ENCODE data around the gene CCNF. TPM values are rescaled to one million over a fixed set of nuclear protein-coding genes. Genes with fewer than 3 reads are reported as not detected.

Gene CCNF
- polyA plus RNA-seq, 1 experiment: 7.1 TPM

- ChIA-PET CTCF (interaction anchor here (0.9 kb wide), 1 partner anchor 19 kb away, joined by 3 read pairs; no protein-coding TSS in a partner anchor), POLR2A (no interaction called here)
- TF ChIP-seq CTCF (IDR thresholded peaks at IDR 0.05; ENCODE audit: insufficient read depth, low read depth, low read length): no peak
- Histone ChIP-seq H3K36me3 (ENCODE audit: control insufficient read depth, insufficient read depth, low read length) (peaks cover 15% of the 10 kb centered on the region), H3K27me3 (ENCODE audit: control insufficient read depth, insufficient read depth, low read length) (no peaks in the 10 kb centered on the region), H3K4me3 (ENCODE audit: low read depth, low read length) (no peak overlapping the region)
- DNase-seq (ENCODE audit: low read depth): no peak
Measured at GRCh38 chr16:2457946-2458345, 28.7 kb downstream of the CCNF start.

- Histone ChIP-seq H3K4me3 (ENCODE audit: low read depth, low read length) (peak overlapping the region; percentile 58), H3K36me3 (ENCODE audit: control insufficient read depth, insufficient read depth, low read length) (peaks cover 9% of the 10 kb centered on the region), H3K27me3 (ENCODE audit: control insufficient read depth, insufficient read depth, low read length) (no peaks in the 10 kb centered on the region)
- POLR2A ChIA-PET: no interaction called here
- CTCF ChIA-PET: interaction anchor here (0.9 to 2.6 kb wide), 2 partner anchors 20 to 42 kb away, joined by 3 to 6 read pairs; no protein-coding TSS in a partner anchor
- no peak for DNase-seq (ENCODE audit: low read depth)
- no peak for TF ChIP-seq CTCF (IDR thresholded peaks at IDR 0.05; ENCODE audit: insufficient read depth, low read depth, low read length)
Measured at GRCh38 chr16:2458887-2459646, 29.8 kb downstream of the CCNF start.

GRCh38 chr16:2459647-2460390, 30.6 kb downstream of the CCNF start, which contains the start of gene TEDC2:
TSS of gene TEDC2 (plus strand) at chr16:2460109. CDS start at chr16:2460145, 36 bp downstream.
- CTCF ChIA-PET: interaction anchor here (2.6 kb wide), 1 partner anchor 41 kb away, joined by 6 read pairs; no protein-coding TSS in a partner anchor
- peak within 1 kb of the TSS; percentile 58 for H3K4me3 ChIP-seq (ENCODE audit: low read depth, low read length)
- POLR2A ChIA-PET: interaction anchor here (0.6 kb wide), 1 partner anchor 28 kb away, joined by 5 read pairs; no protein-coding TSS in a partner anchor
- peaks cover 9% of the 10 kb centered on the region for H3K36me3 ChIP-seq (ENCODE audit: control insufficient read depth, insufficient read depth, low read length)
- H3K27me3 ChIP-seq (ENCODE audit: control insufficient read depth, insufficient read depth, low read length): no peaks in the 10 kb centered on the region
- peak; percentile 55 for DNase-seq (ENCODE audit: low read depth)
- TF ChIP-seq CTCF (IDR thresholded peaks at IDR 0.05; ENCODE audit: insufficient read depth, low read depth, low read length): no peak

GRCh38 chr16:2460391-2460713, 31.1 kb downstream of the CCNF start:
- no peak for DNase-seq (ENCODE audit: low read depth)
- no peak for TF ChIP-seq CTCF (IDR thresholded peaks at IDR 0.05; ENCODE audit: insufficient read depth, low read depth, low read length)
- ChIA-PET CTCF (interaction anchor here (2.6 kb wide), 1 partner anchor 41 kb away, joined by 6 read pairs; no protein-coding TSS in a partner anchor), POLR2A (interaction anchor here (0.6 kb wide), 1 partner anchor 28 kb away, joined by 5 read pairs; no protein-coding TSS in a partner anchor)
- Histone ChIP-seq H3K36me3 (ENCODE audit: control insufficient read depth, insufficient read depth, low read length) (peaks cover 8% of the 10 kb centered on the region), H3K27me3 (ENCODE audit: control insufficient read depth, insufficient read depth, low read length) (no peaks in the 10 kb centered on the region), H3K4me3 (ENCODE audit: low read depth, low read length) (peak overlapping the region; percentile 58)

GRCh38 chr16:2460916-2461315, 31.7 kb downstream of the CCNF start:
- CTCF ChIA-PET: interaction anchor here (2.6 kb wide), 1 partner anchor 40 kb away, joined by 6 read pairs; no protein-coding TSS in a partner anchor
- H3K27me3 ChIP-seq (ENCODE audit: control insufficient read depth, insufficient read depth, low read length): no peaks in the 10 kb centered on the region
- no peak overlapping the region for H3K4me3 ChIP-seq (ENCODE audit: low read depth, low read length)
- H3K36me3 ChIP-seq (ENCODE audit: control insufficient read depth, insufficient read depth, low read length): peaks cover 4% of the 10 kb centered on the region
- POLR2A ChIA-PET: no interaction called here
- no peak for DNase-seq (ENCODE audit: low read depth)
- TF ChIP-seq CTCF (IDR thresholded peaks at IDR 0.05; ENCODE audit: insufficient read depth, low read depth, low read length): no peak

Data from BJ (cell line).